Lower leg skin (tissue), 4 donors: Measurements from ENCODE around the gene YTHDF1. TPM values are rescaled to one million over a fixed set of nuclear protein-coding genes. Genes with fewer than 3 reads are reported as not detected.

Experiments used
- DNase-seq, 2 donors: peaks; one replicate each; pipeline ENCODE4 v3.0.0-alpha.2; 2019; ENCODE audit warnings: low spot score in 2 of 2
- H3K4me3 ChIP-seq: fragments of 200-600 bp; sonication (generic); 2 replicates; pipeline ENCODE4 v1.5.1; 2017; ENCODE audit warnings: mild to moderate bottlenecking, low read depth; ENCODE audit not compliant: poor library complexity, severe bottlenecking
- POLR2A ChIP-seq, 2 donors: fragments of 450-650 bp; IDR thresholded peaks; one replicate each; pipeline ENCODE4 v1.6.1; 2016 to 2017; ENCODE audit warnings: antibody characterized with exemption in 2 of 2, mild to moderate bottlenecking in 1 of 2, moderate library complexity in 1 of 2
- WGBS, 2 donors: methylation state at CpG; one replicate each; pipeline ENCODE4 v1.1.5; 2018; 5-methylcytosine and 5-hydroxymethylcytosine counted together
- intact Hi-C: fragments of 100-400 bp; cut with DNase I; formaldehyde crosslinking; loops from one replicate; pipeline ENCODE4 v1.15.0; 2023; ENCODE audit warnings: low total_unique reads
- total RNA-seq, 4 donors: library from RNA; depleted of rRNA; stranded (reverse); fragments of >200 nt; gene quantifications; one replicate each; pipeline ENCODE4 v1.1.0, GENCODE V29; 2016
- TF ChIP-seq, protein P1 (sequence below), 3 donors: fragments of 450-650 bp; IDR thresholded peaks; one replicate each; pipeline ENCODE4 v1.5.1; 2016; ENCODE audit warnings: antibody characterized with exemption in 3 of 3, mild to moderate bottlenecking in 3 of 3, moderate library complexity in 2 of 3

Gene YTHDF1
- total RNA-seq, 4 donors from 2014 or later, result 28.1 to 32.2 (median 30.6) TPM

DNA sequence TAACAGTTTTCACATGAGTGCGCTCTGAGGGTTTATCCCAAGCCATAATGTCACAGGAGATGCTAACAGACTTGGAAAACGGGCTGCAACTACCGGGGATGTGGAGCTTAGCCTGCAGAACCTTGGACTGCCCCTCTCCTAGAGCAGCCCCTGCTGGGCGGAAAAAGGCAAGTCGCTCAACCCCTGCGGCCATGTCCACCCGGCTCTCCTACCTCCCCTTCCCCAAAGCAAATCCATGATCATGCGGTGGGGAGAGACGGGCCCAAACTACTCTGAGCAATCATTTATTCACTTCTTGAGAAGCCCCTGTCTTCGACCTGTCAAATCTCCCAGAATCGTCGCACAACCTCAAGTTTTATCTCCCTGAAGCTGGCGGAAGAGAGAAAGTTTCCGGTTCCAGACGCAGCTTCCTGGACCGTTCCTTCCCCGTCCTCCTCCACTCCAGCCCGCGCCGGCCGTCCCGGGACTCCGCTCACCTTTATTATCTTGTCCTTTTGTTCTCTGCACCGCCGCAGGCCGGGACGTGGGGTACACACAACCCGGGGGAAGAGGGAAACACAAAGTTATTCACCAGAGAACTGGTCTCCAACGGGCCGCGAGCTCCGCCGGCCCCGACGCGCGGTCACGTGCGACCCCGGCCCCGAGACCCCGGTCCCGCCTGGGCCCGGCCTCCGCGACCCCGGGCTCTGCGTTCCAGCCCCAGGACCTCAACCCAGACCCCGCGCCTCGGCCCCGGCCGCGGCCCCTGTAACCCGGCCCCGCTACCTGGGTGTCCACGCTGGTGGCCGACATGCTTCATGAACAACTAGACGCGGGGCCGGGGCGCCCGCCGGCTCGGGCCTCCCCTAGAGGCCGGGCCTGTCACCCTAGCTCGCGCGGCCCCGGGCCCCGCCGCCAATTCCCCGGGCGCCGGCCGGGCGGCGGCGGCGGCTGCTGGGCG lies 560 bp downstream of the YTHDF1 start:
- DNase-seq, result no peak
- TF ChIP-seq POLR2A (IDR thresholded peaks at IDR 0.05), result no peak
- TF ChIP-seq, protein P1, sequence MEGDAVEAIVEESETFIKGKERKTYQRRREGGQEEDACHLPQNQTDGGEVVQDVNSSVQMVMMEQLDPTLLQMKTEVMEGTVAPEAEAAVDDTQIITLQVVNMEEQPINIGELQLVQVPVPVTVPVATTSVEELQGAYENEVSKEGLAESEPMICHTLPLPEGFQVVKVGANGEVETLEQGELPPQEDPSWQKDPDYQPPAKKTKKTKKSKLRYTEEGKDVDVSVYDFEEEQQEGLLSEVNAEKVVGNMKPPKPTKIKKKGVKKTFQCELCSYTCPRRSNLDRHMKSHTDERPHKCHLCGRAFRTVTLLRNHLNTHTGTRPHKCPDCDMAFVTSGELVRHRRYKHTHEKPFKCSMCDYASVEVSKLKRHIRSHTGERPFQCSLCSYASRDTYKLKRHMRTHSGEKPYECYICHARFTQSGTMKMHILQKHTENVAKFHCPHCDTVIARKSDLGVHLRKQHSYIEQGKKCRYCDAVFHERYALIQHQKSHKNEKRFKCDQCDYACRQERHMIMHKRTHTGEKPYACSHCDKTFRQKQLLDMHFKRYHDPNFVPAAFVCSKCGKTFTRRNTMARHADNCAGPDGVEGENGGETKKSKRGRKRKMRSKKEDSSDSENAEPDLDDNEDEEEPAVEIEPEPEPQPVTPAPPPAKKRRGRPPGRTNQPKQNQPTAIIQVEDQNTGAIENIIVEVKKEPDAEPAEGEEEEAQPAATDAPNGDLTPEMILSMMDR (IDR thresholded peaks at IDR 0.05), result no peak
- intact Hi-C loops, result no loop called here
- peak overlapping the region; percentile 87 for H3K4me3 ChIP-seq
- 2 to 3% methylated on average over 48 to 81 of the region's 81 CpGs for WGBS, 2 donors

DNA sequence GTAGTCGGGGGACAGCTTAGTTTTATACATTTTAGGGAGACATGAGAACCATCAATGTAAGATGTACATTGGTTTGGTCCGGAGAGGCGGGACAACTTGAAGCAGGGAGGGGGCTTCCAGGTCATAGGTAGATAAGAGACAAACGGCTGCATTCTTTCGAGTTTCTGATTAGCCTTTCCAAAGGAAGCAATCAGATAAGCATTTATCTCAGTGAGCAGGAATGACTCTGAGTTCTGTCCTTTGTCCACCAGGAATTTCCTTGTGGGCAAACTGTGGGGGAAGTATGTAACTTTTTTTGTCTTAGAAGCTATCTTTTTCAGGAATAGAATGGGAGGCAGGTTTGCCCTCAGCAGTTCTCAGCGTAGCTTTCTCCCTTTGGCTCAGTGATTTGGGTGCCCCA lies 1.4 kb downstream of the YTHDF1 start:
- 72 to 80% methylated on average over 6 of the region's 6 CpGs for WGBS, 2 donors
- TF ChIP-seq, protein P1 (IDR thresholded peaks at IDR 0.05), result no peak
- TF ChIP-seq POLR2A (IDR thresholded peaks at IDR 0.05), result no peak
- no peak overlapping the region for H3K4me3 ChIP-seq
- intact Hi-C loops, result no loop called here
- no peak for DNase-seq

DNA sequence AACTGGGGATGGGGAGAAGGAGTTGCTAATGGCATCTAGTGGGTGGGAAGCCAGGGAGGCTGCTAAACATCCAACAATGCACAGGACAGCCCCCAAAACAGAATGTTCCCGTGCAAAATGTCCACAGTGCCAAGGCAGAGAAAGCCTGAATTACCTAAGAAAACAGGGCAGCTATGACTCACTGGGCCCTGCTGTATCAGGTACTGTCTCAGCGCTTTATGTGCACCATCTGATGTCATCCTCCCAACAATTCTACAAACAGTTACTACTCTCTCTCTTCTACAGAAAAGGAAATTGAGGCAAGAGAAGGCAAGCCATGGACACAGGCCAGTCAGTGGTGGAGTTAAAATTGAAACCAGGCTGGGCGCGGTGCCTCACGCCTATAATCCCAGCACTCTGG lies 3.1 kb downstream of the YTHDF1 start:
- no peak for DNase-seq
- intact Hi-C loops, result no loop called here
- TF ChIP-seq, protein P1 (IDR thresholded peaks at IDR 0.05), result no peak
- no peak for TF ChIP-seq POLR2A (IDR thresholded peaks at IDR 0.05)
- no peak overlapping the region for H3K4me3 ChIP-seq
- 72 to 79% methylated on average over 5 of the region's 5 CpGs for WGBS, 2 donors

DNA sequence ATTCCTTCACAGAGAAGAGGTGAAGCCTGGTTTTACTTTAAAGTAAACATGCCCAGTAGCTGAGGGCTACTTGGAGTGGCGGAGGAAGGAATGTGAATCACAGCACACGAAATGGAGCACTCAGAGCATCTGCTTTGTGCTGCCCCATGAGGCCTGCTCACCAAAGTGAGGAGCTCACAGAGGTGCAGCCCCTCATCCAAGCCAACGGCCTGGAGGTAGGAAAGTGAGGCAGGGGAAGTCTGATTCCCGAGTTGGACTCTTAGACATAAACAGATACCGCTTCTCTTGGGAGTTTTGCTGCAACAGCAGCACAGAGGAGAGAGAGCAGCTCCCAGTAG lies 3.6 kb downstream of the YTHDF1 start:
- intact Hi-C loops, result no loop called here
- 70 to 83% methylated on average over 5 of the region's 5 CpGs for WGBS, 2 donors
- TF ChIP-seq, protein P1 (IDR thresholded peaks at IDR 0.05), result no peak
- TF ChIP-seq POLR2A (IDR thresholded peaks at IDR 0.05), result no peak
- DNase-seq, result no peak
- no peak overlapping the region for H3K4me3 ChIP-seq

DNA sequence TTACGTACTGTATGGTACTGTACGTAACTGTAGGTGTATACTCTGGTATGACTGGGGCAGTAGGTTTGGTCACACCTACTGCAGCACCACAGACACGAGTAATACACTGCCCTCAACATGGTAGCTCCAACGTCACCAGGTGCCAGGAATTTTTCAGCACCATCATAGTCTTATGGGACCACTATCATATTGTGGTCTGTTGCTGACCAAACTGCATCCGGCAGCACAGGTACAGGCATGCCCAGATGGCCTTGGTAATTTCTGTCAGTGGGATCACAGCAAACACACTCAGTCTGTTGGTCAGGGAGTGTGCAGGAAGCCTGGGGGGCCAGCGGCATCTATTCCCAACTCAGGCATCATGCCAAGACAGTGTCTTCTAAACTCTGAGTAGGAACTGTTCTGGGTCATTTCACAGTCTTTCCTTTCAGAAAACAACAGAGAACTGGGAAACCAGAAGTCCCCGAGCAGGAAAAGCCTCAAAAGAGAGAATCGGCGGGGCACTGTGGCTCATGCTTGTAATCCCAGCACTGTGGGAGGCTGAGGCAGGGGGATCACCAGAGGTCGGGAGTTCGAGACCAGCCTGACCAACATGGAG lies 5.8 kb downstream of the YTHDF1 start:
- intact Hi-C loops, result no loop called here
- 83 to 85% methylated on average over 11 of the region's 11 CpGs for WGBS, 2 donors
- TF ChIP-seq, protein P1 (IDR thresholded peaks at IDR 0.05), result no peak
- TF ChIP-seq POLR2A (IDR thresholded peaks at IDR 0.05), result no peak

More for the DNA sequence above, 5.8 kb downstream of the YTHDF1 start:
- H3K4me3 ChIP-seq, result no peak overlapping the region
- no peak for DNase-seq
